ENCODE measurements around the gene SALL3.

The SALL3 gene

DNA sequence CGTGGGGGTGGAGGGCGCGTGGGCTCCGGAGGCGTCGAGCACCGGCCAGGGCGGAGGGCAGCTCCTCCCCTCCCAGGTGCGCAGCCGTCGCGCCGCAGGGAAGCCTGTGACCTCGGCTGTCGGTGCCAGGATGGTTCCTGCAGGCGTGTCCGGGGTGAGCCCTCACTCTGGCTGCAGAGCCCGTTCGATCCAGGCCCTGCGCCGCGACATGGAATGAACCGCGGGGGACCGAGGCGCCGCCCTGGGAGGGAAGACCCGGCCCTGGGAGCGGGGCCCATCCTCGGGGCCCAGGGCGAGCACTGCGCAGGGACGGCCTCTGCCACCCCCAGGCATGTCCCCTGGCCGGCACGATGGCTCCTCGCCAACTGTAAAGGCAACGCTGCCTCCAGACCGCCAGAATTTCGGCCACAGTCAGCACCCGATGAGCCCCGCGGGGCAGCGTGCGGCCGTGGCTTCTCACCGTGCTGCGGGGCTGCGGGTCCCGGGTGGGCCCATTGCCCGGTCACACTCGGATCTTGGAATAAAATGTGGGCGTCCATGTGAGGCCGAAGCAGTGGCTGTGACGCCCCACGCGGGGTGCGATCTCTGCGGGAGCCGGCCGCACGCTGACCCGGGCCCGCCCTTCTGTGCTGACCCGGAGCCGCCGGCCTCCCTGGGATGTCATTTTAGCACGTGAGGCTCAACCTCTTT lies 26.6 kb downstream of the SALL3 start:
- no peak for DNase-seq (ENCODE audit: low read depth)

DNA sequence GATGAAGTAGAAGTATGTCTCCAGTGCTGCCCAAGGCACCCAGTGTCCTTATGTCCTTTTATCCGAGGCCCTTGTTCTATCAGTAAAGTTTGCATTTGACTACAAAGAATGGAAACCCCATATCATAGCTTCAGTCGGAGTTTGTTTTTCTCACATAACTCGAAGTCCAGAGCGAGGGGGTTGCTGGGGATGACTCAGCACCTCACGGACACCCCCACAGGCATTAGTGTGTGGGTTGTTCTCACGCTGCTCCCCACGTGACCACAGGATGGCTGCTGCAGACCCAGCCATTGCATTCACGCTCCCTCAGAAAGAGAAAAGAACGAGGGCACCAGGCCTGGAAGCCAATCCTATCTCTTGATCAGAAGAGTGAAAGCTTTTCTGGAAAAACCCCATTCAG lies 27.8 kb downstream of the SALL3 start:
- DNase-seq (ENCODE audit: low read depth), result no peak

DNA sequence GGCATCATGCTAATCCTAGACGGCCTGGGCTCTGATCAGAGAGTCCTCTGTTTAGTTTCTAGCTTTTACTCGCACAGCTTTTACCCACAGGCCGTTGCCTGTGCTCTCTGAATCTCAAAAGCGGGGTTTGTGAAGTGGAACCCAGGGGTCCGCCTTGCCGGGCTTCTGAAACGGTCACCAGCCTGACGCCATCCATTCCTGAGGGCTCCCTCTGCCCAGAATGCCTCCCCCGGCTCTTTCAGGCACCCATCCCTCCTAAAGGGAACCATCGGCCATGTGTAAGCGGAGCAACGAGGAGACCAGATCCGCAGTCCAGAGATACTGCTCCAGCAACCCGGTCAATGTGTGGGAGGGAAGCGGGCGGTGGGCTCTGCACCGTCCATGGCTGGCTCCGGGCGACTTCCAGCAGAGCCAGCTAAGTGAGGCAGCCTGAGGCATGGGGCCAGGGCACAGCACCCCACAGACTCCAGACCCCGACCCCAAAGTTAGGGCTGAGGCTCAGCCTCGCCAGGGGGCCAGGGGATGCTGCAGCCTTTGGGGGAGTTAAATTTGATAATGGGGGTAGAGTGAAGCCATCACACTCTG lies 28.8 kb downstream of the SALL3 start:
- DNase-seq (ENCODE audit: low read depth), result no peak

DNA sequence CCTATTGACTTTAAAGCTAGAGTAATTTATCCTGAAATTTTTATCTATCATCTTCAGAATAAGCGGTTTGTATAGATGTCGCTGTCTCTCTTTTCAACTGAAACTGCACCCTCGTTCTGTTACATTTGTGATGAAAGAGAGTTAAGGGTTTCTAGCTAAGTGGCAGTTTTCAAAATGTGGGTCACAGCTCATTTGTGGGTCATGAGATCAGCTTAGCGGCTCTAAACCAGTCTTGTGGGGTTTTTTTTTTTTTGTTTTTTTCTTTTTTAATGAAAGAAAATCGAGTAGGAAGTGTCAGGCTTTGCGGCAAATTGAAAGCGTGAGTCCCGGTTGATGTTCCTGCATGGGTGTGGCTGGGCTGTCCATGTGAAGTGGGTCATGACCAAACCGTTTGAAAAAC lies 31.2 kb downstream of the SALL3 start:
- no peak for DNase-seq (ENCODE audit: low read depth)

DNA sequence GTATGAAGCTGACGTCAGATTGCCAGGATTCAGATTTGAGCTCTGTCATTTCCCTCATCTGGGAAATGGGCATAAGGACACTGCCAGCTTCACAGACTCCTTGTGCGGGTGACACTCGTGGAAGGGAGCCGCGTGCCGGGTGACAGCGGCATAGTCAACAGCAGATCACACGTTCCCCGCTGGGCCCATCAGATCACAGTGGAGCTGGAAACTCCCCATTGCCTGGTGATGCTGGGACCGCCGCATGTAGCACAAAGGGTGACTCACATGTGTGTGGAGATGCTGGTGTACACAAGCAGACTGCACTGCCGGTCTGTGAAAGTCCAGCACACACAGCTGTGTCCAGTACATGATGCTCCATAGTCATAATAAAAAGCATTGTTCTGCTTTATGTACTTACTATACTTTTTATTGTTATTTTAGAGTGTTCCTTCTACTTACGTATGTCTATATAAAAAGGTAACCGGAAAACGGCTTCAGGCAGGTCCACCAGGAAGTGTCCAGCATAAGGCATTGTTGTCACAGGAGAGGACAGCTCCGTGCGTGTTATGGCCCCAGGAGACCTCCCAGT lies 31.8 kb downstream of the SALL3 start:
- no peak for DNase-seq (ENCODE audit: low read depth)

DNA sequence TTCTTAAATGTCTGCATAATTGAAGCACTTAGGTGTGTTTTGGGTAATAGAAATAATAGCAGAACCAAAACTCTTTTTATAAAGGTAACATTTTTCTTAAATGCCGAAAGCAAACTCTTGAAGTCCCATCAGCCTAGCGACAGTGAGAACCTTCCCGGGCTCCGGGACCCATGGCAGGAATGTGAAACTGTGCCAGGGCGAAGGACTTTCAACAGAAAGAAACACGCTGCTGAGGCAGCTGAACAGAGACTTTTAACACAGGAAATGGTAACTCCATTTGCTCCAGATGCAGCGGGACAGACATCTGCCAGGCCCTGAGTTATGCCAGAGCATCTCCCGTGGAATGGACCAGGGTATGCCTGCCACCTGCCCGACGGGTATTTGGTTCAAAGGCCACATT lies 34.3 kb downstream of the SALL3 start:
- DNase-seq (ENCODE audit: low read depth), result no peak

DNA sequence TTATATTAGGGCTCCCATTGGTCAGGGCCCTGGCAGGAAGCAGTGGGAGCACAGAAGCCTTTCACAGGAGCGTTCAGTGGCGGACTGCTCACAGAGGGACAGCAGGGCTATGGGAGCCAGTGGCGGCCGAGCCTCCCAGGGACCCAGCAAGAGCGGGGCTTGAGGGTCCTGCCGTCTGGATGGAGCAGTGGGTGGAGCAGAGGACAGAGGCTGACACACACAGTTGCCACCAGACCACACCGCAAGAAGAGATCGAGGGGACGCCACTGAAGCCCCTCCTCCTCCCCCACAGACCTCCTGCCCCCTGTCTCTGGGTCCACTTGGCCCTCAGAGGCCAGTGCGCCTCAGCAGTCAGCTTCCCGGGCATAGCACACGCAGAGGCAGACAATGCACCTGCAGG lies 39.3 kb downstream of the SALL3 start:
- DNase-seq (ENCODE audit: low read depth), result no peak

DNA sequence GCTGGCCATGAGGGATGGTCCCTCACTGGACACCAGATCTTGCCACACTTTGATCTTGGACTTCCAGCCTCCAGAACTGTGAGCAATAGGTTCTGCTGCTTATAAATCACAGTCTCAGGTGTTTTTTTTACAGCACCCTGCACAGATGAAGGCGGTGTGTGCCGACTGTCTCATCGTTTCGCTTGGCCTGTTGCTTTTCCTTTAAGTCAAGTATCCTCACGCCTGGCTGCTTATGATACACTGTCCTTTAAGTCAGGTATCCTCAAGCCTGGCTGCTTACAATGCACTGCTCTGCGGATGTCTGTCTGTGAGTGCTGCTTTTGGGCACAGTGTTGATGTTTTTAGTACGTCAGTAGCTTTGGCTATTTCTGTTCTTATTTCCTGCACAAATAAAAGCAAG lies 40.3 kb downstream of the SALL3 start:
- no peak for DNase-seq (ENCODE audit: low read depth)

DNA sequence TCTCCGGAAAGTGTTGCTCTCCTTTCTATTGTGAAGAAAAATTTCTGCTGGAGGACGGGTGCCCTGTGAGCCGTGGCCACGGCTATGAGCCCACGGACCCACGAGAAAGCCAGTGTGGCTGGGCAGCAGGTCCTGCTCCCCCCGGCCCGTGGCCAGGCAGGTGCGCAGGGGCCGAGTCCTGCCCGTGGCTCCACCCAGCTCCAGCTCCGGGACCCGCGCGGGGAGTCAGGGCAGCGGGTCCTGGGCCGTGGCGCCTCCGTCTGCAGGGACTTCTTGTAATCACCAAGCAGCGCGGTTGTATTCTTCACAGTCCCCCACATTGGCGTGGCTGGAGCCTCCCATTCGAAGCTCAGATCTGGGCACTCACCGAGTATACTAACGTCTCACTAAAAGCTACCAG lies 43.0 kb downstream of the SALL3 start:
- no peak for DNase-seq (ENCODE audit: low read depth)

DNA sequence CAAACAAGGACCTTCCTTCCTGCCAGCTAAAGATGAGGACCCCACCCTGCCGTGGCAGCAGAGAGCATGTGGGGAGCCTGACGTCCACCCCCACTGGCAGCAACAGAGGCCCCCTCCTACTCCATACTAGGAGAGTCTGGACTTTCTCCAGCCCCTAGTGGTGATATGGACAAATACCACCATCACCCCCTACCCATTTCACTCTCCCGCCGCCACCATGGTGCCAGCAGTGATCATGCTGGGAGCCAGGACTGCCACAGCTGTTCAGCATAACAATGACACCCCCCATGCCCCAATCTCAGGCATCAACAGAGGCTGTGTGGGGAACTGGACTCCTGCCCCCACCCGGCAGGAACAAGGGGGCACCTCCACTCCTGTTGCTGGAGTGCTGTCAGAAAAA lies 46.9 kb downstream of the SALL3 start:
- no peak for DNase-seq (ENCODE audit: low read depth)

DNA sequence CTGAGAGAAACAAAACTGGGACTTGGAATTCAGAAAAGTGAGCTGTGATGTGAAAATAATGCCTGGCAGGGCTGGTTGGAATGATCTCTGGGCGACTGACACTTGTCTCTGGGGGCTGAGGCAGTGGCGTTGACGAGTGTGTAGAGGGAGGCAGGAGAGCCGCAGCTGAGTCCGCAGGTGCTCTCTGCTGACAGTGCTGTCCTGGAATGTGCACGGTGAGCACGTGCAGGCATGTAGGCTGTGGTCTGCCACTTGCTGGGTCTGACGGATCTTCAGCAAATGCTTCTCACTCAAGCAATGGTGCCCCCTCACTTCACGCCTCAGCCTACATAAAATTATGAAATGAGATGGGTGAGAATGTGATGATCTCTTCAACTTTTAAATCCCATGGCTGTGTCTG lies 51.1 kb downstream of the SALL3 start:
- no peak for DNase-seq (ENCODE audit: low read depth)

DNA sequence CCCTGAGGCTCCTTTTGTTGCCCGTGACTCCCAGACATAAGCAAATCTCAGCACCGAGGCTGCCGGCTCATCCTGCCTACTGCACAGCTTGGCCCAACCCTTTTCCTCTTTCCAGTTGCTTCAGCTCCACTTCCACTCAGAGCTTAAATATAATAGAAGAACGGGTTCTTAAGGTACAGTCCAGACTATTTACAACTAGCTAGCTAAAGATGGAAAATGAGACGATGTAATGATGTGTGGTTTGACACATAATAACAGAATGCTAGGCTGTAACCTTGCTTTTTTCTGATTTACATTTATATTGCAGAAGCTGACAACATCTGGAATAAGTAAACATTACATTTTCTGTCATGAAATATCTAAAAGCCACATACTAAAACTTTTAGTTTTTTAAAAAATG lies 62.7 kb downstream of the SALL3 start:
- DNase-seq (ENCODE audit: low read depth), result no peak

DNA sequence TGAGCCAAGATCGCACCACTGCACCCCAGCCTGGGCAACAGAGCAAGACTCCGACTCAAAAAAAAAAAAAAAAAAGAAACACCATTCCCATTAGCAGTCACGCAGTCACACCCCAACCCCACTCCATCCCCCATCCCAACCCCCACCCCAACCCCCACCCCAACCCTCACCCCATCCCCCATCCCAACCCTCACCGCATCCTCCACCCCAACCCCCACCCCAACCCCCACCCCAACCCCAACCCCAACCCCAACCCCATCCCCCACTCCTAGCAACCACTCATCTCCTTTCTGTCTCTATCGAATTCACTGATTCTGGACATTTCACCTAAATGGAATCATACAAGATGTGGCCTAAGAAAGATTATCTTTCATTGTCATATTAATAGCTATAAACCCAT lies 63.7 kb downstream of the SALL3 start:
- no peak for DNase-seq (ENCODE audit: low read depth)

DNA sequence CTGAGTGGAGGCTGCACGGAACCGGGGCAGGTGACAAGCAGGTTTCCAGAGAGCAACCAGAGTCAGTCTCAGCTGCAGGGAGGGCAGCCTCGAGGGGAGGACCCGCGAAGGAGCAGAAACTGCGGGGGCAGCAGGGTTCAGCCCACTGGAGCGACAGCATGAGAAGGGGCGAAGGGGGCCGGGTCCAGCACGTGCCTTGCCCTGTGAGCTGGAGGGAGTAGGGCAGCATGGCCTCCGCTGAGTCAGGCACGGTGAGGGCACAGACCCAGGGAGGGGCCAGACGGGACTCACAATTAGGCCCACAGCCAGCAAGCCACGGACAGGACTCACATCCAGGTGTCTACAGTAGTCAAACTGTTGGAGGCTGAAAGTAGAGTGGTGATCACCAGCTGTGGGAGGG lies 66.9 kb downstream of the SALL3 start:
- DNase-seq (ENCODE audit: low read depth), result no peak

DNA sequence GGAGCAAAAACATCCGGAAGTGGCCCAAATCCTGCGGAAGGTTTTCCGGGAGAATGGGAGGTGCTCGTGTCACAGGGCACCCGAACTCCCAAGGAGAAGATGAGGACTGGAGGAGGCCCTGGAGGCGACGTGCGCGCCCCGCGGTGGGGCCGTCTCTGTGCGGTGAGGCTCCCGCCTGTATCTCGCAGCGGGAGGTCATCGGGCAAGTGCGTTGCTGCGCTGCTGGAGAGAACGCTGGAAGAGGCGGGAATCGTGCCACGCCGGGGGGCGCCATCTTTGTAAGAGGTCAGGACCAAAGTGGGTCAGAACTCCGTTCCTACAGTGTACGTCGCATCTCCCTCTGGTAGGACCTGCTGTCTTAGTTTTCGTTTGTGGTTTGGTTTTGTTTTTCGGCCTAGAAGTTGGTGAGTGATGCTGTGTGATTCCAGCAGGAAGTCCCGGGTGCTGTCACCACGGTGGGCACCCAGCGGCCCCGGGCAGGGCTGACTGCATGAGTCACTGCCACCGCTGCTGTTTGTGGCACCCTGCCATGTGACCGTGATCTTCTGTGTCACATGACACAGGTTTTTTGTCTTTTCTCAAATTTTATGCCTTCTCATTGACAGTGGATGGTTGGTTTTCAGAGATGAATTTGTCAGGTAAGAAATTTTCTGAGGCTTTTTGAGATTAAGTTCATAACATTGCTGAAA lies 68.1 kb downstream of the SALL3 start:
- DNase-seq (ENCODE audit: low read depth), result no peak

DNA sequence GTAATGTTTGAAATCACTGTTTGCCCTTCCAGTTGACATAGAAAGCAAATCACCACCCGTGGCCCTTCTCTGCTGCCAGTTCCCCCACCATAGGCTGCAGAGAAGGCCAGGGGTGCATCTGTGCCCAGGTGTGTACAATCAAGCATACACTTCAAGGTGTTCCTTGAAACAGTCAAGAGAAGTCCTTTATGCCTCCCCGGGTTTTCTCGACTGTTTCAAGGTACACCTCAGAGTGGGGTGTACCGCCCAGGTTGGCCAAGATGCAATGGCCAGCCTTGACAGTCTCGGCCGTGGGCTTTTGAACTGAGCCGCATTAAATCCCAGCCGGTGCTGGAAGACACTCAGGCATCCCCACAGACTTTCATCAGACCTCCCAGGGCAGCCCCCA lies 68.6 kb downstream of the SALL3 start:
- no peak for DNase-seq (ENCODE audit: low read depth)

DNA sequence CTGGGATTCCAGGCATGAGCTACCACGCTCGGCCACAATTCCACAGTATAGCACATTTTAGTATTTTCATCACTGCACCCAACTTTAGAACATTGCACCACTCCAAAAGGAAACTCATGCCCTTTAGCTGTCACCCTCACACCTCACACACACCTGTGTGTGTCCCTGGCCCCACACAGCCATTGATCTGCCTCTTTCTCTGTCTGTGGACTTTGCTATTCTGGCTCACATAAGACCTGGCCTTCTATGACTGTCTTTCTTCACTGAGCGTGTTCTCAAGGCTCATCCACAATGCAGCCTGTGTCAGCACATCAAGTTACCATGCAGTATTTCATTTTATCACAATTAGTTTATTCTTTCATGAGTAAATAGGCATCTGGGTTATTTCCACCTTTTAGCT lies 69.9 kb downstream of the SALL3 start:
- no peak for DNase-seq (ENCODE audit: low read depth)
